Activated CD4-positive, CD25-positive, alpha-beta regulatory T cell (primary cell): ENCODE measurements around the gene RALGAPA2.

Experiments
- DNase-seq, 4 experiments: peaks; one replicate each; lab custom pipeline; 2025; lab: John Stamatoyannopoulos, UW

Gene RALGAPA2

DNA sequence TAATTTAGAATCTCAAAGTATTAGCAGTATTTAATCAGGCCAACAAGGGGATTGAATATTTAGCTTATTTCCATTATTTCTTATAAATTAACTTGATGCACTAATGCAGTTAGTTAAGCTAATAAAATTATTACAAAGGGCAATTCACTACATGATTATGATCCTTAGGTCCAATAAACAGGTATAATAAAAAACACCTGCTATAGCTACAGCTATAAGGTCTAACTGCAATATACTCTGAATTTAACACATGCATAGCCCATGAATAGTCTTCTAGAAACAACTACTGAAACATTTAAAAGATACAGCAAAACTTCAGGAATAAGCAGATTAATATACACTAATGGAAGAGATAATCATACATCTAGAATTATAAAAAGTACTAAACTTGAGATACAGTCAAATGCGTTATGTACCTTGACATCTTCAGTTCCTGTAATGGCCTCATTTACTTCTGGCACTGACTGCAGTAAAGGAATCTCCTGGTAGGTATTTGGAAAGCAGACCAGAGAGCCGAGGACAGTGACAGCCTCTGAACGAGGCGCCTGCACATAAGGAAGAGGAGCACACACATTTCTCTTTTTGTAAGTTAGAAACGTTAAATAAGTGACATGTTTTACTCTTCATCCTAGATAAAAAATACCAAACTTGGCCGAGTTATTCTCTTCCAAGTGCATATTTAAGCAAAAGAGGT lies 176.1 kb downstream of the RALGAPA2 start:
- no peak for DNase-seq

DNA sequence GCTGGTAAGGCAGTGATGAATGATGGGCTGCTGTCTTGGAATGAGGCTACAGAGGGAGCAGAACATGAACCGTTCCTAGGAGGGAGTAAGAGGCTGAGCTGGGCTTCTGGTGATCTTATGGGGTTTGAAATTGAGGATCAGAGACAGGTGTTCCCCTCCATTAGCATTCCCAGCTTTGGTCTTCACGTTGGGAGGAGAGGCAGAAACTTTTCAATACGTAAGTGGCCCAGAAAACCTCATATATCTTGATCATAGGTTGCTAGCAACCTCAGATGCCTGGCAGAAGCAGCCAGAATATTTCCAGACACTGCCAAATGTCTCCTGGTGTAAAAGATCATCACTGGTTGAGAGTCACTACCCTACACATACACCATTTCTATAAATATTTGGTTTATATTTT lies 177.4 kb downstream of the RALGAPA2 start:
- DNase-seq = no peak

DNA sequence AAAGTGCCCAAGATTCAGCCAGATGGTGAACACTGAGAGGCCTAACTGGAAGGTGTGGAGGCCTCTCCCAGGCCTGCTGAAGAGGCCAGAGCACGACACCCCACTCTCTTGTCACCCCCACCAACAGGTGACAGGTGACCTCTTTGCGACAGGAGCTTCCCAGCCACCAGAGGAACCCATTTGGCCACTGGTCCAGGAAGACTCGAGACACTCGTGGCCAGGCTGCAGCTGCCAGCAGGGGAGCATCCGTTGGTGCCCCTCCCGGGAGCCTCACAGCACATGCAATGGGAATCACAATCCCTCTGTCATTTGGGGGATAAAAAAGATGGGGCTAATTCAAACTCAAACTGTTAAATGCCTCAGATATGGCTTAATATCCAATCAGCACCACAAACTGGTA lies 181.2 kb downstream of the RALGAPA2 start:
- no peak for DNase-seq

DNA sequence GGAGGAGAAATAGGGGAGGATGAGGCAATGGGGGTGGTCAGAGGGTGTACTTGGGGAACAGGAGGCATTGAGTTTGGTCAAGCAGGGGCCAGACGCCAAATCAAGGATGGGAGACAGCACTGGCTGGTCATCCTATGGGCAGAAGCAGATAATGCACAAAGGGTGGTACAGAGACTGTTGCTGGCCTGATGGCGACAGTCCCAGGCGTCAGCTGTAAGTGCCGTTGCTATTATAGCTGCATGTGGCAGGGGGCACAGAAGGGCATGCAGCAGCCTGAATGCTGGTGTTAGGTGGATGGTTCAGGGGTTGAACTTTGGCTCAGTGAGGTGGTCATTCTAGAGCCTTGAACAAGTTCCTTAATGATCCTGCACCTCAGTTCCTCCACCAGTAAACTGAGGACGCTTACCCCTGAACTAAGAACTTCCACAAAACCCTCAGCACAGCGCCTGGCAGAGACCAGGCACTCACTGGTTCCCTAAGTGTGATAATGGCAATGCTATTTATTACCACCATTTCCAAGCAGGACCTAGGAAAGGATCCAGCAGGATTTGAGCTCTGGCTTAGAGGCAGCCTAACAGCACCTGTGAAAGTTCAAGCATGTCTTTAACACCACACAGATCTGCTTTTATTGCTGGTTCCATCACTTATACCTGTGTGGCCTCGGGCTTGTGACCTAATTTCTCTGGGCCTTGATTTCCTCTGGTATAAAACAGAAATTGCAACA lies 181.9 kb downstream of the RALGAPA2 start:
- DNase-seq = no peak

DNA sequence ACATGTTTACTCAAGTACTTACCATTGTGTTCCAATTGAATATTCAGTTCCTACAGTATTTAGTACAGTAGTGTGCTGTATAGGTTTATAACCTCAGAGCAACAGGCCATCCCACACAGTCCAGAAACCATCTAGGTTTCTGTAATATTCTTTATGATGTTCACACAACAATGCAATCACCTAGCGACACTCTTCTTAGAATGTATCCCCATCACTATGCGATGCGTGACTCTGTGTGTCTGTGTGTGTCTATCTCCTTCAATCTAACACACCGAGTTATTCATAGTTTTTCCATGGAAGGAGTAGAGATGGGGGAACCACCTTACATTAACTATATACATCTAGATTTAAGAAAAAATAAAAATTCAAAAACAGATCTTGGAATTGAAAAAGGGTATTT lies 182.8 kb downstream of the RALGAPA2 start:
- DNase-seq = no peak

DNA sequence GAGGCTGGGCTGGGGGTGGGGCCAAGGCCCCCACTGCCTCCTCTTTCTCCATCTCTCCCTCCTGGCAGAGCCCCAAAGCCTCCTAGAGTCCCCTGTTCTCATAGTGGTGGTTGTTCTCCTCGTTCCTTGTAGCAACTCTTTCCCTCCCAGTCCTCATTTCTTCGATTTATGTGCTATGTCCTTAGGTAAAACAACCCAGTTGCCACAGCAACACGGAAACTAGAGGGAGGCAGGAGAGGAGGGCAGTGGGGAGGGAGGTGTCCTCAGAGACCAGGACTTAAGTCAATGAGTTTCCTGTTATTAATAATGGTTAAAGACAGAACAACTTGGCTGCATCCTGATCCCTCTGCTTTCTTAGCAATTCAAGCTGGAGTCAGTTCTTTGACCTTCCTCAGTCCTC lies 183.6 kb downstream of the RALGAPA2 start:
- DNase-seq = no peak

DNA sequence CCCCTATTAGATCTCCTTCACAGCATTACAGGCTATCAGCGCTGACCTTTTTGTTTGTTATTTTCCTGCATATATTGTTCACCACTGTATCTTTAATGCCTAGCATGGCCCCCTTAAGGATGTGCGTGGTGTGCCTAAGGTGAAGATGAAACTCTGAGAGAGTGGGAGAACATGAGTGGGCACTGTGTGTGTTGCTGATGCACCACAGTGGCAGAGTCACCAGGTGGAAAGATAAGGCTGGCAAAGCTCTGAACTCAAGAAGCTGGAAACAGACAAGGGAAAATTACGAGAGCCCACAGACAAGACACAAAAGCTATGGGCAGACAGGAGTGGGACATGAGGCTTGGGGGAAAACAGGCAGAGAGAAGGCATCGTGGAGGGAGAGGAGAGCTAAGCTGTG lies 184.8 kb downstream of the RALGAPA2 start:
- DNase-seq = no peak

DNA sequence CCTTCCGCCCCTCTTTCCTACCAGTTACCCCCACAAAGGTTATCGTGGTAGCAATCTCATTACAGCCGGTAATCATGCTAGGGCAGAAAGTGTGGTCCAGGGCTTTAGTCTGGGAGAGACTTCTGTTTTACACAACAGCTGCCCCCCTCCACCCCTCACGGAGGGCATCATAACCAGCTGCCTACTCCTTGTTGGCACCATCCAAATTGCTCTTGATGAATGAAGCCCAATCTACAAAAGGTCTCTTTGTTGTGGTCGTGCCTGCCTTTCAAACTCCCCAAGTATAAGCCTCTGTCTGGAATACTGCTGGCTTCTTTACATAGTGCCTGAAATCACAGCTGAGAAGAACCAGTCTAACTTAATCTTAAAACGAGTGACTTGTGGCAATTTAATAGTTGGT lies 186.7 kb downstream of the RALGAPA2 start:
- no peak for DNase-seq

DNA sequence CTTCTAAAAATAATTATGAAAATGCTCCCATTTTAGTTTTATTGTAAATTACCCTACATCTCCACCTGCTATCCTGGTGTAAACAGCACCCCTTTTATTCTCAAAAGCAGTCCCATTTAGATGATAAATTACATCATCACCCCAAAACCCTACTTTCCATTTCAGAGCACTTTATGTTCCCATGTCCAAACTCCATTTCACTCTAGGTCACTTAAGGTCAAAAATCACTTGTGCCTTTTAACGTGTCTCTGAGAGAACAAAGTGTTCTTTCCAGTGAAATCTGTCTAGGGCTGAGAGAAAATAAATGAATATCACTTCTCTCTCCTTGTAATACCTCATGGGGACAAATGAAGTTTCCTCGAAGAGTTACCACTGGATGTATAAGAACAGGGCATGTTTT lies 187.2 kb downstream of the RALGAPA2 start:
- DNase-seq = no peak

DNA sequence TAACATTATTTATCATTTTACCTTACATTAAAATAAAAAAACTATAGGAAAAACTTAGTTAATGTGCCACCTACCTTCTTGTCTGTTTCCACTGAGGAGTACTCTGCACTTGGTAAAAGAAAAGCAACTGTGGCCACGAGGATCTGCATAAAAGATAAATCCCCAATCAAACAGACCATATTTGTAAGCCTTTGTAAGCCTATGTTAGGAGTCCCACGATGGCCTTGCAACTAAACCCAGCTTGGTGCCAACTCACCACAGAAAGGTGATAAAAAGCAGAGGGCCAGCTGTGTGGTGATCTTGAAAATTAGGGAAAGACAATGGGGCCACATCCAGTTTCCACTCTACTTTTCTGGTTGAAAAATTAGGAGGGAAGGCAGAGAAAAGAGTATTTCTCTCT lies 187.7 kb downstream of the RALGAPA2 start:
- no peak for DNase-seq

DNA sequence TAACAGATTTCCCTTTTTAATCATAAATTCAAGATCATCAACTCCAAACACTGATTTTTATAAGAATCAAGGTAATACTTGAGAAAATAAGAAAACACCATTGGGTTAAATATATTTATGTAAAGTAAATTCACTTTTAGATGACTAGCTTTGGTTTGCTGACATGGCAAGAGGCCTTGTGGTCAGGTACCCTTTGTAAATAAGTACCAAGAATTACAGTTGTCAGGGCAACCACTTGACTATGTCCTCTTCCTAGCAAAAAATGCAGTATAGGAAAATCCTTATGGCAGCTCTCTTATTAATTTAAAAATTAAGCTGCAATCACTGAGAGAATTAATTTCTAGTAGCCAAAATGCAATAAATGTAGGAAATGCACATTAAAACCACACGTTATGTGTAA lies 190.7 kb downstream of the RALGAPA2 start:
- no peak for DNase-seq

DNA sequence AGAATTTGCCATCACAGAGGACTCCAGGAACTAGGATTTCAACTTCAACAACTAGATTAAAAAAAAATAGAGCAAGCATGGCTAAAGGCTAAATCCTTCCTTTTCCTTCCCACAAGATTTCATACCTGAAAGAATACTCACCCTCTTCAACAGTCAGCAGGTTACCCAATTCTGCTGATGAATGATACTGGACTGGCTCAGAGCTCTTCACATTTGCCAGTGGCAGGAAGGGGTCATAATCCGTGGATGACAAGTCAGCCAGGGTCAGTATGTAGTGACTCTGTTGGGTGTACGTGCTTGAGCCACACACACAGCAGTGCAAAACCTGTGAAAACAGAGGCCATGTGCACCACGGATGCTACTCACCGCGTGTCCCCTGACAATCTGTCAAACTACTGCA lies 191.7 kb downstream of the RALGAPA2 start:
- no peak for DNase-seq

DNA sequence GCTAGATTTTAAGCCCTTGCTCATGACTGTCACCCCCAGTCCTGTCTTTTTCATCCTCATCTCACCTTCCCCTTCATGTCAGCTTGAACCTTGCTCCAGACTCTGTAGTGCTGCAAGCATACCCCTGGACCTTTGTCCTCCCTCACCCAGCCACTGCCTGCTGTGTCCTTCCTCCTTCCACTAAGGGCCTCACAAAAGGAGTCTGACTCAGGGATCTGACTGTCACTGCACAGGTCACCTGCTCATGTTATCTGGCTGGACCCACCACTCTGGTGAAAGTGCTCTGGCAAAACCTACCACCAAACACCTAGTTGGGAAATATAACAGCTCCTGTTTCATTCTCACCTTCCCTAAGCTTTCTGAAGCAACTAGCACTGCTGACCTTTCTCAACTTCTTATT lies 193.2 kb downstream of the RALGAPA2 start:
- DNase-seq = no peak

DNA sequence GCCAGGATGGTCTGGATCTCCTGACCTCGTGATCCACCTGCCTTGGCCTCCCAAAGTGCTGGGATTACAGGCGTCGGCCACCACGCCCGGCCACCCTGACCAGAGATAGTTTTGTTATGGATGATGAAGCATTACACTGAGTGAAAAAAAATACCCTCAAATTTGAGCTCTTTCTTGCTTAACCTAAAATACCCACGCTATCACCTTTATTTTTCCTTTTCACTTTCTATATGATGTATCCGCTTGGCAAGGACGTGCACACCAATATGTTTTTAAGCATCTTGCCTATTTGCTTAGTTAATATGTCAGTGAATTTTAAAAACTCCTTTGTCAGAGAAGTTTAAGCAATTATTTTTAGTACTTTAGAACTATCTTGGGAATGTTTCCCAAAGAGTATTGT lies 194.2 kb downstream of the RALGAPA2 start:
- no peak for DNase-seq

DNA sequence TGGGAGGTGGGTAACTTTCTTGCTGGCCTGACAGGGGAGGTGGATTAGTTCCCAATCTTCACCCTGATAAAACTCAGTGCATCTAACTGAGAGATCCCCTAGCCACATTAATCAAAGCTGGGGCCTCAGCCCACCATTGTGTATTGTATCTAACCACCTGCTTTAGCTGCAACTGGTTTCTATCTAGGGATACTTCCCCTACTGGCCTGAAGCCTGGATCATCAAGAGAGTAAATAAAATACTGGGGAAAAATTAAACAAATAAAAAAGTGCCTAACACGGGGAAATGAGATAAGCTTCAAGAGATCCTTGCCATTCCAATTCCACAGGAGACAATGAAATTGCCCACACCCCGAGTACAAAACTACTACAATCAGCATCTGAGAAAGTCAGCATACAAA lies 195.1 kb downstream of the RALGAPA2 start:
- DNase-seq = no peak

DNA sequence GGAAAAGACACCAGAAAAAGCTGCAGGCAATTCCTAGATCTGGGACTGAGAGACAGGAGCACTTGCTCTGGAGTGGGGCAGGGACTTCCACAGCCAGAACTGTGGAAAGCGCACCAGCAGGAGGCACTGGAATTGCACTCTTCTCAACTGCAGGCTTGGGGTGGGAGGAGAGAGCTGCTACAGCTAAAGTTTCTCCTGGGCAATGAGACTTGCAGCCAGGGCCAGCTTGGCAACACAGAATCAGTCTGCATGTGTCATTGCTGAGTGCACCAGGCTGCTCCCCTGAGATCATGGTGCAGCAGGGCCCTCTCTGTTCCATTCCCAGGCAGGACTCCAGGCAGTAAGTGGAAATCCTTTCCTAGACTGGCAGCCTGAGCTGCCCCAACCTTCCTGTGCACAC lies 198.7 kb downstream of the RALGAPA2 start:
- DNase-seq = no peak

DNA sequence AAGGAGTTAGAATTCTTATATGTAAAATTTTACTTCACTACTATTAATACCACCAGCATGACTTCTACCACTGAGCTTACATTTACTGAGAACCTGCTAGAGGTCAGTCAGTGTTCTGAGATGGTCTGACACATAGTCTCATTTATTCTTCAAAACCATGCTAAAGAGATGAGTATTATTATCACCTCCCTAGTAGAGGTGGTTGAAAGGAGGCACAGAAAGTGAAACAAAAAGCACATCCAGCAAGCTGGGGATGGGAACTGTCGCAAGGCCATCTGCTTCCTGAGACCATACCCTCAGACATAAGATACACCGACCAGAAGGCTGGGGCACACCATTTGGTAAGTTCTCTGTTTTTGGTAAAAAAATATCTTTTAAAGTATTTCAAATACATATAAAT lies 206.9 kb downstream of the RALGAPA2 start:
- DNase-seq = no peak

DNA sequence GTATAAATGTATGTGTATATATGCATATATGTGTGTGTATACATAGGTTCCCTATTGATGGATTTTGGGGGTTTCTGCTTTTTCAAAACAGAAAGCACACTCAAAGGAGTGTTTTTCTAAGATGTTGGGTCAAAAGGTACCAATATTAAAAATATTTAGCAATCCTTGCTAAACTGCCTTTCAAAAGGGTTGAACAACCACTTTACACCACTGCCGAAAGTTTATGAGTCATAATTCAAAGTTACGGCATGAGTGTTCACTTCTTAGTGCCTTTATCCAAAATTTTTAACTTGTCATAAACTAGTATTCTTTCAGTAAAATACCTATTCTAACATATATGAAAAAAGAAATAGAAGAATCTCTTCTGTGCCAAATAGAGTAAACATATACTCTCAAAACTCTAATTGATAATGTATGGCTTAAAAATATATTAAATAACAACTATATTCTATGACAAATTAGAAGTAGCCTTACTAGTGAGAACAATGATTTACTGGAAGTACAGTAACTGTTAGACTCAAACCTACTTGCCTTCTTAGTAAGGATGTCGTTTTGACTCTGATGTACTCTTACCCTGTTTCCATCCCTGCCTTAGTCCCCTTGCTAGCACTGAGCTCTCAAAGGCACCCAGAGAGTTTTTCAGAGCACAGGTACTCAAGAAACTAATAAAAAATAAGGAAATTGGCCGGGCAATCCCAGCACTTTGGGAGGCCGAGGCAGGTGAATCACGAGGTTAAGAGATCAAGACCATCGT lies 208.5 kb downstream of the RALGAPA2 start:
- no peak for DNase-seq

DNA sequence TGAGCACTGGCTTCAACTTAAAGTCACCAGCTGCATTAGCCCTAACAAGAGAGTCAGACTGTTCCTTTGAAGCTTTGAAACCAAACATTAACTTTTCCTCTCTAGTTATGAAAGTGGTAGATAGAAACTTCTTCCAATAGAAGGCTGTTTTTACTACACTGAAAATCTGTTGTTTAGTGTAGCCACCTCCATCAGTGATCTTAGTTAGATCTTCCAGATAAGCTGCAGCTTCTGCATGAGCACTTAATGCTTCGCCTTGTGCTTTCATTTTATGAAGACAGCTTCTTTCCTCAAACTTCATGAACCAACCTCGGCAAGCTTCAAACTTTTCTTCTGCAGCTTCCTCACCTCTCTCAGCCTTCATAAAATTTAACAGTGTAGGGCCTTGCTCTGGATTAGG lies 211.3 kb downstream of the RALGAPA2 start:
- no peak for DNase-seq

DNA sequence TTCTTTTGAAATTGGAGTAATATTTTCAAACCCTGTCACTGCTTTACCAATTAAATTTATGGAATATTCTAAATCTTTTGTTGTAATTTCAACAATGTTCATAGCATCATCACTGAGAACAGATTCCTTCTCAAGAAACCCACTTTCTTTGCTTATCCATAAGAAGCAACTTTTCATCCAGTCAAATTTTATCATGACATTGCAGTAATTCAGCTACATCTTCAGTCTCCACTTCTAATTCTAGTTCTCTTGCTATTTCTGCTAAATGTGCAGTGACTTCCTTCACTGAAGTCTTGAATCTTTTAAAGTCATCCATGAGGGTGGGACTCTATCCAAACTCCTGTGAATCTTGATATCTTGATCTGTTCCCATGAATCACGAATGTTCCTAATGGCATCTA lies 212.1 kb downstream of the RALGAPA2 start:
- no peak for DNase-seq

DNA sequence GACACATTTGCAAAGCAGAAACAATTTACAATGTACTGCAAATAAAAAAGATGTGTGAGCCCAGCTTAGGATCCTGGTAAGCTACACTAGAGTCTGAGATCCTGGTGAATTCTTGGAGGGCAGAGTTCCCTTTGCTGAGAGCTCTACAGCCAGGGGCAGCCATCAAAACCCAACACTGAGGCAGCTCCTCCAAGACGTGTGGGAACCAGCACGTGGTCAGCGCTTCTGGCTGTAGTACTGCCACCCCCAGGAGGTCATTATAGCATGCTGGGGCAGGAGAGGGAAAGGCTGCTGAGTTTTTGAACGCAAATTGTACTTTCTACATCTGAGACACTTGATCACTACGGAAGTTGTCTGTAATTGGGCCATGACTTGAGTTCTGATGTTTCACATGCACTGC lies 213.0 kb downstream of the RALGAPA2 start:
- no peak for DNase-seq

DNA sequence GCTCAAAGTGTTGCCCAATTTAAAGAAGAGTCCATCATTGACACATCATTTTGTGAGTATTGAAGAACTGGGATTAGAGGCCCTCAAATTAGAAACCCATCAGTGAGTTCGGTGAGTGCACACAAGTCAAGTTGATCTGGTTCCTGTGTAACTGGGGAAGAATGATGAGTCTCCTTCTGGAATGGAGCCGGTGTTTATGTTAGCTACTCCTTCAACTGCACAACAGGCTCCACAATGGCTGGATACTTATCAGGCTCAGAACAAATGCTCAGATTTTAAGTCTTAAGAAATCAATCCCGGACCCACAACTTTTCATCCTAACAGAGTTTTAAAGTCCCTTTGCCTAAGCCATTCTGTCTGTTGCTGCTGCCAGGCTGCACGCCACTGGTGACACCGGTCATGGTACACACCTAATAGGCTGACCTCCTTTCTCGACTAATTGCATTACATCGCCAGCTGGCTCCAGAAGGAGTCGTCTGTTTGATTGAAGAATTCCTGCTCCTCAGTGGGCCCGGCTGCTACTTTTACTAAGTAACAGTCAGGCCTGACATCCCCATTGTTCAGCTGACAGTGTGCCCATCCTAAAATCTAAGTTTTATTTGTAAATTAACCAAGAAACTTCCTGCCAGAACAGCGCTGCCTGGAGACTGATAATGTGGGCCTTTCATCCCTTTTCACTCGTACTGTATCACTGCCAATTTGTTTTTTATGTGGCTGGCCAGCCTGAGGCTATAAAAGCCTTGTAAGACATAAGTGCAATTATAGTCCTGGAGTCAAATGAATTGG lies 214.2 kb downstream of the RALGAPA2 start:
- no peak for DNase-seq
